Spleen (tissue), 7 donors: ENCODE results near the gene AP1G2.

Experiments used
- POLR2A ChIP-seq, 3 donors: fragments of 450-650 bp; IDR thresholded peaks; one replicate each; pipeline ENCODE4 v1.5.1; 2017; ENCODE audit warnings: antibody characterized with exemption in 3 of 3, mild to moderate bottlenecking in 1 of 3
- POLR2AphosphoS5 ChIP-seq, 3 donors: sonication (generic); formaldehyde crosslinking; IDR thresholded peaks; one replicate each; pipeline ENCODE4 v1.5.1; 2017; ENCODE audit warnings: antibody characterized with exemption in 3 of 3
- TF ChIP-seq, protein P1 (sequence below), 11 experiments: fragments of 200-600 bp in 7 of 11; fragments of 450-650 bp in 4 of 11; sonication (generic) in 4 of 11; IDR thresholded peaks in 8 of 11; conservative IDR thresholded peaks in 3 of 11; 1 replicate in 7 of 11; 2 replicates in 4 of 11; pipeline versions ENCODE4 v1.4.0 to v1.8.0; 2016 to 2021; ENCODE audit warnings: antibody characterized with exemption in 11 of 11, inconsistent platforms in 4 of 11, mild to moderate bottlenecking in 1 of 11
- donor health status: DM: no; HTN: no; CAD: no; lungs with moderate emphysema.
- donor health status: DM: no; HTN: no; CAD: no.
- donor health status: DM: no; HTN: no; CAD: no.

GRCh38 chr14:23538785-23539184 lies 28.8 kb downstream of the AP1G2 start:
- TF ChIP-seq, protein P1, sequence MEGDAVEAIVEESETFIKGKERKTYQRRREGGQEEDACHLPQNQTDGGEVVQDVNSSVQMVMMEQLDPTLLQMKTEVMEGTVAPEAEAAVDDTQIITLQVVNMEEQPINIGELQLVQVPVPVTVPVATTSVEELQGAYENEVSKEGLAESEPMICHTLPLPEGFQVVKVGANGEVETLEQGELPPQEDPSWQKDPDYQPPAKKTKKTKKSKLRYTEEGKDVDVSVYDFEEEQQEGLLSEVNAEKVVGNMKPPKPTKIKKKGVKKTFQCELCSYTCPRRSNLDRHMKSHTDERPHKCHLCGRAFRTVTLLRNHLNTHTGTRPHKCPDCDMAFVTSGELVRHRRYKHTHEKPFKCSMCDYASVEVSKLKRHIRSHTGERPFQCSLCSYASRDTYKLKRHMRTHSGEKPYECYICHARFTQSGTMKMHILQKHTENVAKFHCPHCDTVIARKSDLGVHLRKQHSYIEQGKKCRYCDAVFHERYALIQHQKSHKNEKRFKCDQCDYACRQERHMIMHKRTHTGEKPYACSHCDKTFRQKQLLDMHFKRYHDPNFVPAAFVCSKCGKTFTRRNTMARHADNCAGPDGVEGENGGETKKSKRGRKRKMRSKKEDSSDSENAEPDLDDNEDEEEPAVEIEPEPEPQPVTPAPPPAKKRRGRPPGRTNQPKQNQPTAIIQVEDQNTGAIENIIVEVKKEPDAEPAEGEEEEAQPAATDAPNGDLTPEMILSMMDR (IDR thresholded peaks at IDR 0.05 in 8 of 11, conservative IDR thresholded peaks at IDR 0.05 in 3 of 11), result no peak
- TF ChIP-seq POLR2AphosphoS5 (IDR thresholded peaks at IDR 0.05), result no peak
- TF ChIP-seq POLR2A (IDR thresholded peaks at IDR 0.05), result no peak
